Activated T-helper 2 cell treated with anti-CD3 and anti-CD28 coated beads, Interferon-gamma antibody, Interleukin-2, Interleukin-4, amounts not matched to agents 10 μg/mL and 5 μg/mL and 100 μg/mL, durations not matched to agents 14 hours and 24 hours and 36 hours (primary cell): ENCODE measurements around the gene ZNF101. TPM values are rescaled to one million over a fixed set of nuclear protein-coding genes. Genes with fewer than 3 reads are reported as not detected.
"Not testable (repeated sequence)": the region's sequence is repeated elsewhere in the genome, so short reads cannot be mapped to it uniquely, and the experiment has no call there.

Experiments used
- DNase-seq: peaks from one replicate; pipeline ENCODE4 v3.0.0; 2021; ENCODE audit warnings: low spot score
- H3K27ac Mint-ChIP-seq: one replicate; pipeline ENCODE4 v1.8.0; 2021; ENCODE audit warnings: mixed read lengths
- H3K27me3 Mint-ChIP-seq: one replicate; pipeline ENCODE4 v1.8.0; 2021; ENCODE audit warnings: low read depth, mixed read lengths
- H3K36me3 Mint-ChIP-seq: one replicate; pipeline ENCODE4 v1.8.0; 2021; ENCODE audit warnings: low read depth, mixed read lengths
- H3K4me1 Mint-ChIP-seq: one replicate; pipeline ENCODE4 v1.8.0; 2021; ENCODE audit warnings: low read depth, mixed read lengths
- H3K4me3 Mint-ChIP-seq: one replicate; pipeline ENCODE4 v1.8.0; 2021; ENCODE audit warnings: low read depth, mild to moderate bottlenecking, moderate library complexity, mixed read lengths
- H3K9me3 Mint-ChIP-seq: one replicate; pipeline ENCODE4 v1.8.0; 2021; ENCODE audit warnings: mixed read lengths
- intact Hi-C: fragments of 100-400 bp; cut with micrococcal nuclease; formaldehyde crosslinking; loops from one replicate; pipeline ENCODE4 v1.15.1; 2023
- total RNA-seq: library from RNA; stranded (reverse); gene quantifications from 2 replicates; pipeline ENCODE4 v1.2.3, GENCODE V29; 2022

Gene ZNF101
- total RNA-seq, 1 donor from 2014 or later, result 32.1 TPM

DNA sequence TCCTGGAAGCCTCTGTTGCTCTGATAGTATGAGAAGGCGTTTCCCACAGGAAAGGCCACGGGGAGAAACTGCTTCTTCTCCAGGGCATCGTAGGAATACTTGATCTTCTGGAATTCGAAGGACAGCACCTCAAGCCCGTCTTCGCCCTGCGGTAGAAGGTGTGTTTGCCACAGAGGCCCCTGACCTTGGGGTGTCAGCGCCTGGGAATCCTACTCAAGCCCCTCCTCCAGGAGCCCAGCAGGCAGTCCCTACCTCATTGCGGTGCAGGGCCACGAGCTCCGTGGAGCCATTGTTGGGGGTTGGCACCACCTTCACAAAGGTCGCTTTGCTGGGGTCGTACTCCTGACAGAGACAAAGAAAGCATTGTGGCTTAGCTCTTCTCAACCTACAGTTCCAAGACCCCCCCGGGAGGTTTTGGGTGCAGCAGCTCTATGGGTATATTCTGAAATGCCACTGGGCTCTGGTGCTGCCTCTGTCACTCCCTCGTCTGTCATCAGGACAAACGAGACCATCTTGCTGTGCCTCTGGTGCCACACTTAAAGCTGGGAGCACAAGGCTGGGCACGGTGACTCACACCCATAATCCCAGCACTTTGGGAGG is 8.9 kb upstream of the ZNF101 start:
- no peak for DNase-seq

DNA sequence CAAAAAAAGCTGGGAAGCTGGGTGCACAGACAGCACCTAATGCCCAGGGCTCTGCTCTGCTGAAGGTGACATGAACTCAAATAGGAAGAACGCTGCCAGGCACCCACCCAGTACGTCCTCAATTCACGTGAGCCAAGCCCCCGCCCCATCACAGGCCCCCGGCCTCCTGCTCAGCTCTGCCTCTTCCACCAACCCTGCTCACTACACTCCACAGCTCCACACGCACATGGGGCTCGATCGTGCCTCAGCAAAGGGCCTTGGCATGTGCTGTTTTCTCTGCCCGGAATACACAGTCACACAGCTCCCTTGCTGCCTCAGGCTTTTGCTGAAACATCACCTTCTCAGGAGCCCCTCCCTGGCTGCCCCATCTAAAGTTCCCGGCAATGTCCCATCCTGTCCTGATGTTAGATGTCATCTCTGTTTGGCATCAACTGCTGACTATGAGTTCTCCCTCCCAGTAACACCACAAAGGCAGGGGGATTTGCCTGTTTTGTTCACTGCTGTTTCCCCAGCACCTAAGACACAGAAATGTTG is 7.4 kb upstream of the ZNF101 start:
- Mint-ChIP-seq H3K4me1 (peaks cover 18% of the 10 kb centered on the region), H3K27me3 (no peaks in the 10 kb centered on the region), H3K9me3 (no peaks in the 10 kb centered on the region), H3K27ac (peak overlapping the region; percentile 94), H3K4me3 (peak overlapping the region; percentile 89), H3K36me3 (peaks cover 51% of the 10 kb centered on the region)
- DNase-seq, result no peak
- intact Hi-C loops, result loop anchor here (10.0 kb wide), 1 partner anchor 904 kb away; the partner anchor contains the start of gene ZNF737

More for the DNA sequence above, 8.9 kb upstream of the ZNF101 start:
- Mint-ChIP-seq H3K27me3 (no peaks in the 10 kb centered on the region), H3K4me3 (no peak overlapping the region), H3K9me3 (no peaks in the 10 kb centered on the region), H3K27ac (no peak overlapping the region), H3K36me3 (peaks cover 62% of the 10 kb centered on the region), H3K4me1 (peaks cover 18% of the 10 kb centered on the region)
- intact Hi-C loops, result loop anchor here (10.0 kb wide), 1 partner anchor 905 kb away; the partner anchor contains the start of gene ZNF737

DNA sequence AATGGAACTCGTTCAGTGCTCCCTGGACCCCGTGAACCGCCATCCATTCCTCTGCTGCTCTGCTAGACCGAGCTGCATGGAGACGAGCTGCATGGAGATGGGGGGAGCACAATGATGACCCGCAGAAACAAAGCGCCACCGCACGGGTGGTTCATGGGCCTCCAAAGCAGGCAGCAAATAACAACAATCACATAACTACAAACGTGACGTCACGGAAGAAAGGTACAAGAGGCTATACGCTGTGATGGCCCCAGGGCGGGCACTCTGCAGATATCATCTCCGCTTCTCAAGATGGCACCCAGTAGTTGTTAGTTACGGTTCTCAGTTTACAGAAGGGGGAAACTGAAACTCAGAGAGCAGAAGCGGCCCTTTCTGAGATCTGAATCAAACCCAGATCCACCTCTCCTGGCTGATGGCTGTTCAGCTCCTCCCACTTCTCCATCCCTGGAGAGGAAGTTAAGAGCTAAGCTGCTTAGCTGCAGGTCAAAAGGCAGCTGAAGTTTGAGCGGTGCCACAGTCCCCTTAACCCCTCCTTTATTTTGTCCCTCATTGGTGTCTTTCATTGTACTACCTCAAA is 6.9 kb upstream of the ZNF101 start:
- Mint-ChIP-seq H3K9me3 (no peaks in the 10 kb centered on the region), H3K27ac (peak overlapping the region; percentile 94), H3K27me3 (no peaks in the 10 kb centered on the region), H3K36me3 (peaks cover 47% of the 10 kb centered on the region), H3K4me1 (peaks cover 18% of the 10 kb centered on the region), H3K4me3 (peak overlapping the region; percentile 89)
- intact Hi-C loops, result loop anchor here (2.0 to 10.0 kb wide), 4 partner anchors 19 to 903 kb away; partner anchors contain the start of genes GMIP, ZNF14 and ZNF737
- DNase-seq, result peak; percentile 40

DNA sequence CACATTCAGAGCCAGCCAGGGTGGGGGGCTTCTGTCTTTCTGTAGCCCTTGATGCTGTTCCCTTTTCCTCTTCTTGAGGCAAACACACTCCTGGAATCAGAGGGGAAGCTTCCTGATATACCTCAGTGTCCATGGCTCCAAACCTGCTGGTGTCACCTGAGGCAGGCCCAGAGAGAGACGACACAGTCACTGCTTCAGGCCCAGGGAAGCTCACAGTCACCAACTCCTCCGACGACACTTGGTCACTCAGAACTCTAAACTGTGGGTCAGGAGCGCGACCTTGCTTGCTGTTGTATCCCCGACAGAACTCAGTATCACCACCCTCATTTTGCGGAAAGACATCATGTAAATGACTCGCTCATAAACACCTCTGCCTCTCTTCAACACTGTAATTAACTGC is 6.3 kb upstream of the ZNF101 start:
- Mint-ChIP-seq H3K4me1 (peaks cover 18% of the 10 kb centered on the region), H3K27ac (peak overlapping the region; percentile 94), H3K27me3 (no peaks in the 10 kb centered on the region), H3K4me3 (peak overlapping the region; percentile 89), H3K9me3 (no peaks in the 10 kb centered on the region), H3K36me3 (peaks cover 44% of the 10 kb centered on the region)
- DNase-seq, result no peak
- intact Hi-C loops, result loop anchor here (2.0 to 10.0 kb wide), 4 partner anchors 20 to 902 kb away; partner anchors contain the start of genes GMIP, ZNF14 and ZNF737

GRCh38 chr19:19662871-19663255 is 5.8 kb upstream of the ZNF101 start:
- Mint-ChIP-seq H3K4me3 (peak overlapping the region; percentile 89), H3K9me3 (no peaks in the 10 kb centered on the region), H3K36me3 (peaks cover 42% of the 10 kb centered on the region), H3K27me3 (no peaks in the 10 kb centered on the region), H3K4me1 (peaks cover 18% of the 10 kb centered on the region), H3K27ac (peak overlapping the region; percentile 94)
- no peak for DNase-seq
- intact Hi-C loops, result loop anchor here (1.0 to 10.0 kb wide), 5 partner anchors 20 to 902 kb away; partner anchors contain the start of genes GMIP, PBX4, ZNF14 and ZNF737

DNA sequence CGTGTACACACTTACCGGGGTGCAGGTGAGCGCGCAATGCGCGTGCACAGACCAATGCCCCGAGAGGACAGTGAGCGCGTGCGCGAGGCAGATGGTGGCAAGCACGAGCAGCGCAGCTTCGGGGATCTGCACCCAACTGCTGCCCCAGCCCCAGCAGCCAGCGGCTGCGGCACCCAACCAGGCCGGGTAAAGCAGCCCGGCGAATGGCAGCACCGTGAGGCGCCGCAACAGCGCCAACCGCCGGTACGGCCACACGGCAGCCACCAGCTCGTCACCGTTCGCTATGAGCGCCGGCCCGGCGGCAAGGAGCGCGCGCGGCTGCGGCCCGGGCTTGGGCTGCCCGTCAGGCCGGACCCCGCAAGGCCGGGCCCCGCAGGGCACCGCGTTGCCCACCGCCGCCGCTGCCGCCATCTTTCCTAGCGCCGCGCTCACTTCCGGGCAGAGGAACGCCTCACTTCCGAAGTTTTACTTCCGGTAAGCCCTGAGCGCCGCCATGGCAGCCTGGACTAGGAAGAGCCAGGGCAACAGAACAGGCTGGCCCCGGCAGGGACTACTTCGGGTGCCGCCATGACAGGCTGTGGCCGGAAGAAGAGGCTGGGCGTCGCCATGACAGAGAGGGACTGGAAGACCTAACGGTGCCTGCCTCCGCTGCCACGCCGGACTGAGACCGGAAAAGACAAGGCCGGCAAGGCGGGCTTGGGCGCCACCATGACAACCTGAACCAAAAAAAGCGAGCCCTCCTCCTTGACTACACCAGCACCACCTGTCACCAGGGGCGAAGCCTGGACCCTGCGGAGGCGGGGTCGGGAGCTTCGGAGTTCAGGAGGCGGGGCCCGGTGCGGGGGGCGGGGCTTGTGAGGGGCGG is 5.2 kb upstream of the ZNF101 start, which contains the start of gene ATP13A1:
Gene ATP13A1 (minus strand): TSS at position 421 of the 865 bp plus-strand sequence. CDS start 10 bp downstream, at position 411.
- Mint-ChIP-seq H3K36me3 (peaks cover 40% of the 10 kb centered on the region), H3K27ac (peak within 1 kb of the TSS; percentile 98), H3K9me3 (no peaks in the 10 kb centered on the region), H3K27me3 (no peaks in the 10 kb centered on the region), H3K4me3 (peak within 1 kb of the TSS; percentile 89), H3K4me1 (peaks cover 24% of the 10 kb centered on the region)
- intact Hi-C loops, result loop anchor here (1.0 to 10.0 kb wide), 5 partner anchors 21 to 901 kb away; partner anchors contain the start of genes GMIP, PBX4, ZNF14 and ZNF737
- DNase-seq, result peak; percentile 93

DNA sequence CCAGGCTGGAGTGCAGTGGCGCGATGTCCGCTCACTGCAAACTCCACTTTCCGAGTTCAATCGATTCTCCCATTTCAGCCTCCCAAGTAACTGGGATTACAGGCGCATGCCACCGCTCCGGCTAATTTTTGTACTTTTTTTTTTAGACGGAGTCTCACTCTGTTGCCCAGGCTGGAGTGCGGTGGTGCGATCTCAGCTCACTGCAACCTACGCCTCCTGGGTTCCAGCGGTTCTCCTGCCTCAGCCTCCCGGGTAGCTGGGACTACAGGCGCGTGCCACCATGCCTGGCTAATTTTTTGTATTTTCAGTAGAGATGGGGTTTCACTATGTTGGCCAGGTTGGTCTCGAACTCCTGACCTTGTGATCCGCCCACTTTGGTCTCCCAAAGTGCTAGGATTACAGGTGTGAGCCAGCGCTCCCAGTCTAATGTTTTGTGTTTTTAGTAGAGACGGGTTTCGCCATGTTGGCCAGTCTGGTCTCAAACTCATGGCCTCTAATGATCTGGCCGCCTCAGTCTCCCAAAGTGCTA is 3.2 kb upstream of the ZNF101 start:
- intact Hi-C loops, result loop anchor here (10.0 kb wide), 1 partner anchor 899 kb away; the partner anchor contains the start of gene ZNF737
- not testable (repeated sequence) for DNase-seq, H3K9me3 Mint-ChIP-seq, H3K27me3 Mint-ChIP-seq, H3K27ac Mint-ChIP-seq
- Mint-ChIP-seq H3K4me1 (peaks cover 30% of the 10 kb centered on the region), H3K36me3 (peaks cover 47% of the 10 kb centered on the region), H3K4me3 (peak overlapping the region; percentile 45)

DNA sequence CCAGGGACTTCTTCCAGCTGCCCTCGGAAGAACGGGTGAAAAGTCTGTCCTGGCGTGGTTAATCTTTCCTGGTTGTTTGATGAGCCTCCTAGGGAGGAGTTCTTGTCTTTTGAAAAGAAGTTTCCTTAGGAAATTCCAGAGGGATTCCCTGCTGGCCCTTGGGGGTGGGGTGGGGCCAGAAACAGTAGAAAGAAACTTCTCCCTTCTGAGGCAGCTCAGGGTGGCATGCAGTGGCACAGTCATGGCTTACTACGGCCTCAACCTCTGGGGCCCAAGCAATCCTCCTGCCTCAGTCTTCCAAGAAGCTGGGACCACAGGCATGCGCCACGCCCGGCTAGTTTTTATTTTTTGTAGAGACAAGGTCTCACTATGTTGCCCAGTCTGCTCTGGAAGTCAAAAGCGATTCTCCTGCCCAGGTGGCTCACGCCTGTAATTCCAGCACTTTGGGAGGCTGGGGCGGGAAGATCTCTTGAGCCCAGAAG is 1.5 kb downstream of the ZNF101 start:
- Mint-ChIP-seq H3K36me3 (peaks cover 68% of the 10 kb centered on the region), H3K4me1 (peaks cover 12% of the 10 kb centered on the region), H3K27ac (peak overlapping the region; percentile 60), H3K9me3 (peaks cover 18% of the 10 kb centered on the region), H3K4me3 (peak overlapping the region; percentile 80), H3K27me3 (no peaks in the 10 kb centered on the region)
- DNase-seq, result no peak
- intact Hi-C loops, result no loop called here

GRCh38 chr19:19672816-19673215 is 4.2 kb downstream of the ZNF101 start:
- H3K27ac Mint-ChIP-seq, result no peak overlapping the region
- no peaks in the 10 kb centered on the region for H3K27me3 Mint-ChIP-seq
- H3K36me3 Mint-ChIP-seq, result peaks cover 88% of the 10 kb centered on the region
- no peak for DNase-seq
- H3K4me1 Mint-ChIP-seq, result peaks cover 12% of the 10 kb centered on the region
- H3K4me3 Mint-ChIP-seq, result no peak overlapping the region
- peaks cover 44% of the 10 kb centered on the region for H3K9me3 Mint-ChIP-seq
- intact Hi-C loops, result no loop called here

DNA sequence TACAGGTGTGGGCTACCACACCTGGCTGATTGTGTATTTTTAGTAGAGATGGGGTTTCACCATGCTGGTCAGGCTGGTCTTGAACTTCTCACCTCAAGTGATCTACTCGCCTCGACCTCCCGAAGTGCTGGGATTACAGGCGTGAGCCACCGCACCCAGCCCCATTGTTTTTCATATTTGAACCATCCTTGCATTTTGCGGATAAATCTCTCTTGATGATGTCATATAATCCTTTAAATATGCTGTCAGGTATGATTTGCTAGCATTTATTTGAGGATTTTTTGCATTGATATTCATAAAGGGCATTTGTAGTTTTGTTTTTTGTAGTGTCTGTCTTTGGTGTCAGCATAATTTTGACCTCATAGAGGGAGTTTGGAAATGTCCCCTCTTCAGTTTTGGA is 5.7 kb downstream of the ZNF101 start:
- DNase-seq, result no peak
- intact Hi-C loops, result no loop called here
- Mint-ChIP-seq H3K9me3 (peaks cover 55% of the 10 kb centered on the region), H3K27ac (no peak overlapping the region), H3K27me3 (no peaks in the 10 kb centered on the region), H3K4me1 (peaks cover 5% of the 10 kb centered on the region), H3K4me3 (no peak overlapping the region), H3K36me3 (peaks cover 96% of the 10 kb centered on the region)

DNA sequence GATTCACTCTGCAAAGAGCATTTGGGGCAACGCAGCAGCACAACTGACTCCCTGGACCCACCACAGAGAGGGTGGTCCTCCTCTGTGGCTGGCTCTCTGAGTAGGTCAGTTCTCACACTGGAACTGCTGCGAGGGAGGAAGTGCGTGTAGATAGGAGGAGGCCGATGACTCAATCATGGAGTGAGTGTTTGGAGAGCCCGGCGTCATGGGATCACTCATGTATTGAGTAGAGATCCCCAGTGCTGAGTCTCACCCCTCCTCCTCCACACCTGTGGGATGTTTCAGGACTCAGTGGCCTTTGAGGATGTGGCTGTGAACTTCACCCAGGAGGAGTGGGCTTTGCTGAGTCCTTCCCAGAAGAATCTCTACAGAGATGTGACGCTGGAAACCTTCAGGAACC is 8.9 kb downstream of the ZNF101 start:
- DNase-seq, result no peak
- intact Hi-C loops, result no loop called here
- Mint-ChIP-seq H3K27me3 (no peaks in the 10 kb centered on the region), H3K9me3 (peaks cover 69% of the 10 kb centered on the region), H3K4me1 (no peaks in the 10 kb centered on the region), H3K27ac (no peak overlapping the region), H3K36me3 (peaks cover 97% of the 10 kb centered on the region), H3K4me3 (no peak overlapping the region)
